ENCODE measurements around the gene CYP2B6.

DNA sequence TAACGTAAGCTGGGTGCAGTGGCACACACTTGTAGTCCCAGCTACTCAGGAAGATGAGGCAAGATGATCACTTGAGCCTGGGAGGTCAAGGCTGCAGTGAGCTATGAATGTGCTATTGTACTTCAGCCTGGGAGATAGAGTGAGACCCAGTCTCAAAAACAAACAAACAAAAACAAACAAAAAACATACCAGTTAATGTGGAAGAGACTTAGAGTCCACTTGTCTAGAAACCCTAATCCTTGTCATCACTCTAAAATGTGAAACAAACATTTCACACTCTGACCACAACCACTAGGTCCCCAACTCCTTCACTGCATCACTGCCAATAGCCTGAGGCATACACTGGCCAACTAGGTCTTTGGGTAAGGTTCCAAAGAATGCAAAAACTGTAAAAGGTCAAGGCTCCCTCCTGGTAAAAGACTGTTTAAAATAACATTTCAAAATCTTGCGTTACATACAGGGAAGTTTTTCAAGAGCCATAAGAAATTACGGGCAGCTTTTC is 28.6 kb upstream of the CYP2B6 start:
- no peak for TF ChIP-seq CTCF (IDR thresholded peaks at IDR 0.05)
- TF ChIP-seq EZH2 (IDR thresholded peaks at IDR 0.05; ENCODE audit: borderline replicate concordance, insufficient read depth, low read depth, low read length, poor library complexity, severe bottlenecking) = no peak

Data from B cell (primary cell).